ENCODE results near the gene RNF43. TPM values are rescaled to one million over a fixed set of nuclear protein-coding genes. Genes with fewer than 3 reads are reported as not detected.

RNF43 gene
- total RNA-seq, 4 donors from 2014 or later, result 31.9 to 84.2 (median 38.2) TPM

- H3K27ac ChIP-seq, result peak overlapping the region; percentile 59 to 79 (median 70)
- DNase-seq, result peak; percentile 66
- H3K9me3 ChIP-seq, result no peaks in the 10 kb centered on the region
- H3K4me1 ChIP-seq, result peaks cover 7 to 88% (median 34%) of the 10 kb centered on the region in 4 donors
- no peak overlapping the region for H3K4me3 ChIP-seq
- no peaks in the 10 kb centered on the region for H3K27me3 ChIP-seq
- TF ChIP-seq EP300 (IDR thresholded peaks at IDR 0.05; ENCODE audit: low read depth) (no peak), POLR2A (IDR thresholded peaks at IDR 0.05) (no peak), CTCF (IDR thresholded peaks at IDR 0.05) (no peak), POLR2AphosphoS5 (IDR thresholded peaks at IDR 0.05) (peak in 1 of 3 donors; percentile 63)
- H3K36me3 ChIP-seq, result no peaks in the 10 kb centered on the region
- in situ Hi-C loops (cut with MboI; ENCODE audit: low pct_ligation_motif_present in 1 of 4, low pct_unique_long_range_greater_than_20kb in 1 of 4, low sequenced_read_pairs in 3 of 4), result no loop called here
- intact Hi-C loops (cut with DNase I; ENCODE audit: low total_unique reads), result no loop called here
- WGBS, 2 donors (ENCODE audit: low coverage in 1 of 2), result 43 to 55% methylated on average over 1 of the region's 1 CpG
These were observed 29.5 kb downstream of the RNF43 start for GRCh38 chr17:58387834-58388233.

GRCh38 chr17:58386708-58387107 is 30.6 kb downstream of the RNF43 start:
- H3K4me1 ChIP-seq, result peaks cover 10 to 88% (median 43%) of the 10 kb centered on the region in 4 donors
- intact Hi-C loops (cut with DNase I; ENCODE audit: low total_unique reads), result no loop called here
- peak overlapping the region in 2 of 4 donors; percentile 68 to 72 for H3K27ac ChIP-seq
- H3K9me3 ChIP-seq, result no peaks in the 10 kb centered on the region
- no peak overlapping the region for H3K4me3 ChIP-seq
- in situ Hi-C loops (cut with MboI; ENCODE audit: low pct_ligation_motif_present in 1 of 4, low pct_unique_long_range_greater_than_20kb in 1 of 4, low sequenced_read_pairs in 3 of 4), result no loop called here
- no peaks in the 10 kb centered on the region for H3K27me3 ChIP-seq
- H3K36me3 ChIP-seq, result no peaks in the 10 kb centered on the region
- TF ChIP-seq POLR2AphosphoS5 (IDR thresholded peaks at IDR 0.05), result no peak
- no peak for DNase-seq
- WGBS, 2 donors (ENCODE audit: low coverage in 1 of 2), result 45 to 52% methylated on average over 2 to 3 of the region's 3 CpGs

- no peaks in the 10 kb centered on the region for H3K36me3 ChIP-seq
- H3K9me3 ChIP-seq, result no peaks in the 10 kb centered on the region
- peak overlapping the region in 3 of 4 donors; percentile 54 to 72 (median 57) for H3K27ac ChIP-seq
- intact Hi-C loops (cut with DNase I; ENCODE audit: low total_unique reads) (no loop called here), in situ Hi-C loops (cut with MboI; ENCODE audit: low pct_ligation_motif_present in 1 of 4, low pct_unique_long_range_greater_than_20kb in 1 of 4, low sequenced_read_pairs in 3 of 4) (no loop called here)
- H3K4me3 ChIP-seq, result no peak overlapping the region
- no peak for DNase-seq
- peaks cover 12 to 89% (median 49%) of the 10 kb centered on the region in 4 donors for H3K4me1 ChIP-seq
- WGBS, 2 donors (ENCODE audit: low coverage in 1 of 2), result 52 to 56% methylated on average over 4 of the region's 4 CpGs
- no peaks in the 10 kb centered on the region for H3K27me3 ChIP-seq
- no peak for TF ChIP-seq POLR2A (IDR thresholded peaks at IDR 0.05)
- no peak for TF ChIP-seq EP300 (IDR thresholded peaks at IDR 0.05; ENCODE audit: low read depth)
- no peak for TF ChIP-seq POLR2AphosphoS5 (IDR thresholded peaks at IDR 0.05)
- TF ChIP-seq CTCF (IDR thresholded peaks at IDR 0.05), result no peak
These were observed 31.9 kb downstream of the RNF43 start for GRCh38 chr17:58385359-58385899.

- in situ Hi-C loops (cut with MboI; ENCODE audit: low pct_ligation_motif_present in 1 of 4, low pct_unique_long_range_greater_than_20kb in 1 of 4, low sequenced_read_pairs in 3 of 4), result no loop called here
These were observed 32.4 kb downstream of the RNF43 start for GRCh38 chr17:58384897-58385296.

More at GRCh38 chr17:58384897-58385296, 32.4 kb downstream of the RNF43 start:
- Histone ChIP-seq H3K27me3 (no peaks in the 10 kb centered on the region), H3K27ac (peak overlapping the region in 3 of 4 donors; percentile 54 to 72 (median 57)), H3K36me3 (no peaks in the 10 kb centered on the region), H3K9me3 (no peaks in the 10 kb centered on the region), H3K4me3 (no peak overlapping the region), H3K4me1 (peaks cover 12 to 85% (median 47%) of the 10 kb centered on the region in 4 donors)
- DNase-seq, result no peak
- WGBS, 2 donors (ENCODE audit: low coverage in 1 of 2), result 54 to 61% methylated on average over 3 of the region's 3 CpGs
- no peak for TF ChIP-seq POLR2AphosphoS5 (IDR thresholded peaks at IDR 0.05)
- TF ChIP-seq CTCF (IDR thresholded peaks at IDR 0.05), result no peak
- TF ChIP-seq POLR2A (IDR thresholded peaks at IDR 0.05), result no peak
- no peak for TF ChIP-seq EP300 (IDR thresholded peaks at IDR 0.05; ENCODE audit: low read depth)
- intact Hi-C loops (cut with DNase I; ENCODE audit: low total_unique reads), result no loop called here
